T-helper 9 cell (primary cell): ENCODE measurements around the gene SGPP2.
"Not testable (repeated sequence)": the region's sequence is repeated elsewhere in the genome, so short reads cannot be mapped to it uniquely, and the experiment has no call there.

ENCODE experiments used
- DNase-seq: peaks from one replicate; pipeline ENCODE4 v3.0.0-alpha.2; 2020

Gene SGPP2

DNA sequence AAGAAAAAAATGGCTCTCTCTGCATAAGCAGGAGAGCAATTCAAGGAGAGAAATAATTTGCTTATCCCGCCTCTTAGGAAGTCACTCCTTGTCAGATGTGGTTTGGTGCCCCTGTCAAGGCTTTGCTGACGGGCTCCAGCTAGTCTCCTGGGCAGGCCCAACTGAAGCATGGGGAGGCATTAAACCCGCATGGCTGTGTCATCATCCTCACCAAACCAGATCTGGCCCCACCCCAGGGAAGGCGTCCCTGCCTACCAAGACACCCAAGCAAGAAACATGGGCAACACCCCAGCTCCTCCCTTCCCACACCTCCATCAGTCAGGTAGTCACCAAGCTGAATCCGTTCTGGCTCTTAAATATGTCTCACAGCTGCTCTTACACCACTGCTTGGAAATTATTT, 108.0 kb downstream of the SGPP2 start:
- no peak for DNase-seq

DNA sequence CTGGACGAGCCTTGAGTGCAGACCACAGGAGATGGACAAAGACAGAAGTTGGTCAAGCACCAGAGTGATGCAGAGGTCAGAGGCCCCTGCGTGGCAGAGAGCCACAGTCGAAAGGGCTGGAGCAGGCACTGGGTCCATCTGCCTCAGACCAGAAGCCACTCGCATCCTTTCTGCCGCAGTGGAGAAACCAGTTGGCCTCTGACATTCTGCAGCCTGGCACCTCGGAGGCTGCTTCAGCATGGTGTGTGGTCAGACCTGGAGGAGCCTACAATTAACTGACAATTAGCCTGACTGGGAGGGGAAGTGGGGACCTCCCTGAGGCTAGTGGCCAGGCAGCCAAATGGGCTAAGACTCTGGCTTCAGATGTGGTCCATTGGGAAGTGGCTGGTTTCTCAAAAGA, 111.1 kb downstream of the SGPP2 start:
- no peak for DNase-seq

DNA sequence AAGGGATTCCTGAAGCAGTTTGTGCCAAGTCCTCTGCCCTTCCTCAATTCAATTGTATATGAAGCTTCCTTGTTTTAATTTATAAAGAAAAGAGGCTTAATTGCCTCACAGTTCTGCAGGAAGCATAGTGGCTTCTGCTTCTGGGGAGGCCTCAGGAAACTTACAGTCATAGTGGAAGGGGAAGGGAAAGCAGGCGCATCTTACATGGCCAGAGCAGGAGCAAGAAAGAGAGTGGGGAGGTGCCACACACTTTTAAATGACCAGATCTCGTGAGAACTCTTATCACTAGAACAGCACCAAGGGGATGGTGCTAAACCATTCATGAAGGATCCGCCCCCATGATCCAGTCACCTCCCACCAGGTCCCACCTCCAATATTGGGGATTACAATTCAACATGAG, 114.2 kb downstream of the SGPP2 start:
- DNase-seq, result no peak

DNA sequence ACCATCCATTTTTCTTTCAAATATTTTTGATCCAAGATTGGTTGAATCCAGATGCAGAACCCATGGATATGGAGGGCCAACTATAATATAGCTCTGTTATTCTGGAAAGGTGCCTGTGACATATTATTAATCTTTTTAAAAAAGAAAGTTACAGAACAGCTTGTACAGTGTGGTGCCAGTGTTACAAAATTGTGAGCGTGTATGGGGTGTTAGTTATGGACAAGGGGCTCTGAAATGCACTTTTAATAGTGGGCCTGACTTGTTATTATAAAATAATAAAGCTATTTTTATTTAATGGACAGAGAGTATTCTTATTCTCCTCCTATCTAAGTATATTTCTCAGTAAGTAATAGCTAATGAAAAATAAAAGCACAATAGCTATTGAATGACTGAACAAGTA, 120.3 kb downstream of the SGPP2 start:
- no peak for DNase-seq

DNA sequence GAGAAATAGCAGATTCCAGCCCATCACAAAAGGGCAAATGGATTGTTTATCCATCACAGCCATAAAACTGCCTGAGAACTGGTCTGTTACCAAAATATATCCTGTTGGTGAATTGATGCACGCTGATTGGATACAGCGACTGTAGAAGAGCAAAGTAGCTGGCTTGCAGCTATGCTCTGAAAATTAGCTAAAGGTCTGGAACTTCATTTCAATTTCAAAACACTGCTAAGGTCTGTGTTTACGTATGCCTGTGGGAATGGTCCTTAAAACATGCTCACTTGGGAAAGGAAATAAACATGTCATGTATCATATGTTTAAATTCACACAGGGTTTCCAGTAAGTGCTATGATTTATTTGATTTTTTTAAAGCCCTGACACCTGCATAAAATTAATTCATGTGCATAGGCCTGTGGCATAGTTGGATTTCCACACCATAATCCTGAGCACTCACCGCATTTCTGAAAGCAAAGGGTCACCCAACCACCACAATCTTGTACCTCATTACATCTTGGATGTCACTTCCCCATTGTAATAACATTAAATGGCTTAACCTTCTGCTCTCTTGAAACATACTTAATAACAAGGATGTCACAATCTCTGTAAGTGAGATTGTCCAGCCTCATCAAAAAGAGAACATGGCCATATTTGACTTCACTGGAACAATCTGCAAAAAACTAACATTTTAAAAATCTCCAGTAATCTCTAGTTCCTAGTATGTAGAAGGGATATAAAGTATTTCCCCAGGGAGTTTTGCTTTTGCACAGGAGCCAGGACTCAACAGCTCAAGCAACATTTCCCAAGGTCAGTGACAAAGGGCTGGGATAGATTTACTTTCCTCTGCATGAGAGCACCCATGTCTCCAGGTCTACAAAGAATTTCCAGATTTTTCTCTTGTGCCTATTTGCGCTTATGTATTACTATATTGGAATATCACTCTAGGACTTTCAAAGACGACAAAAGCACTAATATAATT, 121.8 kb downstream of the SGPP2 start:
- DNase-seq, result no peak

DNA sequence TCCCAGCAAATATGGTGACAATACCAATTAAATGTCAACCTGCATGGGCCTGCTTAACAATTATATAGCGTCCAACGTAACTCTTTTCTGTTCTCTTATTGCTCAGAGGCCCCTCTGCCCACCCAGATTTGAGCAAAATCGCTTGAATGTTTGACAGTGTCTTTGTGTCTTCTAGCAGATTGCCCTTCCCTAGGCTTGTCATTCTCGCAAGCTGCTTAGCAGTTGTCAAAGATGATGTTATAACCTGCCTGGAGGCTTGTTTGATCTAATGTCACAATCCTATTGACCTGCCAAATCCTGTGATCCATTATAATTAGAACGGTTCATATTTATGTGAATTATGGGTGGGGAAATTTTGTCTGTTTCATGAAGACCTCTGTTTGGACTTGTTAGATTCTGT, 122.7 kb downstream of the SGPP2 start:
- no peak for DNase-seq

DNA sequence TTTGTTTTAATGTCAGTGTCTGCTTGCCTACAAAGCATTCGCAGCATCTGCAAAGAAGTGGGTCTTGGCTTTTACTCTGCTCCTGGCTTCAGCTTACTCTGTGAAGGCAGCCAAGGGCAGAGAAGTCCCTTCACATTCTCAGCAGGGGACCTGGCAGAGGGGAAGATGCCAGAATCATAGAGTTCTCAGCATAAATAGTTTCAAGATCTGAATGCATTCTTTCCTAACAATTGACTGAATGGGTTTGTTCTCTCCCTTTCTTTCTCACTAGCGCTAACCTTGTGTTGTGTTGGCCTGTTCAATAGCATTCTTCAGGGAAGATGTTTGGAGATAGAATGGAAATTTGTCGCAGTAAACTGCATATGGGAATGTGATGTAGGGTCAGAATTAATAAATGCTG, 124.6 kb downstream of the SGPP2 start:
- DNase-seq, result no peak

DNA sequence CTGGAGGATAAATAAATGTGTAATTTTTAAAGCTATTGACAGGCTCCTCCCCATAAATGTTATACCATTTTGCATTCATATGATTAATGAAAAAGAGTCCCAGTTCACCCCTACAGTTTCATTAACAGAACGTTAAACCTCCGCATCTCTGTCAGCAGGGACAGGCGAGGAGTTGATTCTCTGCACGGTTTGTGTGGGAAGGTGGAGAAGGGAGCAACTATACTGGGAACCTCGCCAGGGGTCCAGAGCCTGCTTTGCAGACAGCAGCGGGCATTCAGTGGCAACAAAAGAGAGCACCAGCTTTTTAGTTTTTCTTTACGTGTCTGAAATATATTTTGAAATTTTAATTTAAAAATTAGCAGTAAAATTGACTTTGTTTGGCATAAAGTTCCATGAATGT, 130.2 kb downstream of the SGPP2 start:
- DNase-seq, result no peak

DNA sequence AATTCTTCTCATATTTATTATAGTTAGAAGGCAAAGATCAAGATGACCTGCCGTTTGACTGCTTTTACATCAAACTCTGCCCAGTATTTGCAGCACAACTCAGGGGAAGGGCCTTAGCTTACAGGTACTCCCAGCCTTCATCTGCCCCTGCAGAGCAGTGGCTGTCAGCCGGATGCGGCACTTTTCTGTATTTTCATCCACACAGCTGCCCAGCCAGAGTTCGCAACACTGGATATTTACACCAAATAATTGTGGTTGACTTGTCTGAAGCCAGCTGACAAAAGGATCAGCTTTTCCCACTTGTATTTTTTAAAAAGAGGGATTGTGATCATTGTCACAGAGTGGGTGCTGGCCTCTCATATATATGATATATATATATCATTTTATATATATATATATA, 136.8 kb downstream of the SGPP2 start:
- DNase-seq, result no peak

GRCh38 chr2:222561817-222562645, 137.7 kb downstream of the SGPP2 start:
- DNase-seq, result no peak

GRCh38 chr2:222563106-222563718, 138.9 kb downstream of the SGPP2 start:
- no peak for DNase-seq

DNA sequence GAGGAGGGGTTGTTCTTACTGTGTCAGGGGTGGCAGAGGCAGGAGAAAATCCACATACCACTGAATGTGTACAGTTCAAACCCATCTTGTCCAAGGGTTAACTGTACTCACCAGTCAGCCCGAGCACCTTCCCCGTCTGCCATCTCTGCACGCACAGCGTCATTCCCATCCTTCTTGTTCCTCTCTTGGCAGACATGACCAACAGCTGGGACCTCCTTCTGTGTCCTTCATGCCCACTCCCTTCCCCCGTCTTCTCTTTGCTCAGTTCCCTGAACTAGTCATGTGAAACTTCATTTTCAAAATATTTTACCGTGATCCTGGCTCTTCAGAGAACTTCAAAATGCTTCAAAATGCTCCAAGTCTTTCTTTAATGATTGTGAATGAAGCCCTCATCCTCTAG, 139.6 kb downstream of the SGPP2 start:
- DNase-seq, result no peak

DNA sequence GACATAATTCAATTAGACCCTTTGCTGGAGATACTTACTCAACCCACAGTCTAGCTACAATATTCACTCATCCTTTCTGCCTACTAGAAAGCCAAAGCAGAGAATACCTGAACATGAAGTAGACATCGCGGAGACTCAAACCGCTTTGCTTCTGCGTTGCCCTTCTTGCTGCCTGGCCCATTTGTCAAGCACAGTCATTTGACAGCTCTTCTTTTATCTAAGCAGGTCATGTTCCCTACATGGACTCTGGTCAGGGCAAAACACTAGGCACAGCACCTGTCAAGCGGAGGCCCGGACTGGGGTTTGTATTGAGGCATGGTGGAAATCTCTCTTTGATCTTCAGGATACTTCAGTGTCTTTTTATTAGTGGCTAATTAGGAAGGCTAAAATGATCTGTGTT, 141.9 kb downstream of the SGPP2 start:
- DNase-seq, result no peak

DNA sequence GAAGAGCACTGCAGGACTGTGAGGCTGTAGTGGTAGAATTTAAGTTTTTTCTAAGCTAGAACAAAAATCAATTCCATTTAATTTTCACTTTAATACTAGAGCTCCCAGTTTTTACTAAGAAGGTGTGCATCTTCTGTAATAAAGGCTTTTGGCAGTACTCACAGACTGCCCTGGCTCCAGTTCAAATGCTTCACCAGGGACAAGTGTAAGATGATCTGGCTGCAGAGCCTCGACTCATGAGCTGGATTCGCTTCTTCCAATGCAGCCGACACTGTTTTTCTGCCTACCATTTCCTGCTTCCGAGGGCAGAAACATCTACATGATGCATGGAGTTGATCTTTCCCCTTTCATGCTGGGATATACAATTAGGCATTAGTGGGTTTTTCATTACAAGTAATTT, 144.5 kb downstream of the SGPP2 start:
- DNase-seq, result no peak

DNA sequence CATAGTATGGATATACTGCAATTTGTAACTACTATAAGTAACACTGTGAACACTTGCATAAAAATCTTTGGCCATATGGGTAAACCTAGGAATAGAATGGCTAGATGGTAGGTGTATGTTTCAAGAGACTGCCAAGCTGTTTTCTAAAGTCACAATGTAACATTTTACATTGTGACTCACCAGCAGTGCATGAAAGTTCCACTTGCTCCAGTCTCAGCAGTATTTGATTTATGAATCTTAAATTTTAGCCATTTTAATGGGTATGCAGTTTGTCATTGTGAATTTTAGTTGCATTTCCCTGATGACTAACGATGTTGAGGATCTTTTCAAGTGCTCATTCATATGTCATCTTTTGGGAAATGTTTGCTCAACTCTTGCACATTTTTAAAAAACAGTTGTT, 145.5 kb downstream of the SGPP2 start:
- DNase-seq, result no peak

DNA sequence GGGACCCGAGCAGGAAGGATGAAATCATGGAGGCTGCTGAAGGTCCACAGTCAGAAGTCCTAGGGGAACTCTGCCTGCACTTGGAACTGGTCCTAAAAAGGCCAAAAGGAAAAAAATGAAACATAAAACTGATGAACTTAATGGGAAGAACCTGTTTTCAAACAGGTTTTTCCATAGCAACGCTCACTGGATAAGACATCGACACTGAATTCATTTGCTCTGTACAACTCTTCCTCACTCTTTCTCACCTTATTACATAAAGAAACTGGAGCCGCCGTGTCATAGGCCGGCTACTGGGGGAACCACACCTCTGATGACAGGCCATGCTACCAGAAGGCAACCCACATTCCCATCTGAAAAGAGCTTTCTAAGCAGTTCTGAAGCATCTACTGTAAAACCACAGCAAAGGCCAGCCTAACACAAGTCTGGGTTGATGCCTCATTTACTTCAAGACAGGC, 147.9 kb downstream of the SGPP2 start:
- no peak for DNase-seq

DNA sequence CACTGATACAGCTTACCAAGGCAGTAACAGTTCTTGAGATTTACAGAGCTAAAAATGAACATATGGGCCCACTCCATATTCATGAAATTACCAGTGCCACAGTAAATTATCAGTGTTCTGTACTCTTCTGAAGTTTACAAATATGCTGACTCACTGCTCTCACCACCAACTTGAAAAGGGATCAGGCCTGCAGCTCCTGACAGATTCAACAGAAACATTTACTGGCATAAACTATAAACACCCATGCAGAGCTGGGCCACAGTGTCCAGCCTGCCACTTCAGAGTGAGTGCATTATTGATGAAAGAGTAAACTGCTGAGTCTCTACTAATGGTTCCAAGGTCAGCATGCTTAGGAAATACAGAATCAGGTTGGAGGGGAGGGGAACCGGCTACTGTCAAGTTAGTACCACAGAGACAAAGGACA, 148.4 kb downstream of the SGPP2 start:
- no peak for DNase-seq

DNA sequence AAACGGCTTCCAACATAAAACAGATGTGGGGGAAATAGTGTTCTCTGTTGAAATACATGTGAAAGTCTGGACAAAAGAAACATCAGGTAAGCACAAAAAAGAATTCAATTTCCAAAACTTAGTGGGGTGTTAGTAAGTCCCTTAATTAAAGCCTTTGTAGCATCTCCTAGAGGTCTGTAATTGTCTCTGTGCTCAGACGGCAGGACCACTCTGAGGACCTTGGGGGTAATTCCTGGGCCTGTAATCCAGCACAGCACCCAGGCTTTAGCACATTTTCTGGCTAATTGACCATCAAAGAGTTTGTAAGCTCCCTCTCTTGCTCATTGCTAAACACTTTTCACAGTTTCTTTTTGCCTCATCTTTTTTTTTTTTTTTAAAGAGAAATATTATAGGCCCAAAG, 151.3 kb downstream of the SGPP2 start:
- no peak for DNase-seq

DNA sequence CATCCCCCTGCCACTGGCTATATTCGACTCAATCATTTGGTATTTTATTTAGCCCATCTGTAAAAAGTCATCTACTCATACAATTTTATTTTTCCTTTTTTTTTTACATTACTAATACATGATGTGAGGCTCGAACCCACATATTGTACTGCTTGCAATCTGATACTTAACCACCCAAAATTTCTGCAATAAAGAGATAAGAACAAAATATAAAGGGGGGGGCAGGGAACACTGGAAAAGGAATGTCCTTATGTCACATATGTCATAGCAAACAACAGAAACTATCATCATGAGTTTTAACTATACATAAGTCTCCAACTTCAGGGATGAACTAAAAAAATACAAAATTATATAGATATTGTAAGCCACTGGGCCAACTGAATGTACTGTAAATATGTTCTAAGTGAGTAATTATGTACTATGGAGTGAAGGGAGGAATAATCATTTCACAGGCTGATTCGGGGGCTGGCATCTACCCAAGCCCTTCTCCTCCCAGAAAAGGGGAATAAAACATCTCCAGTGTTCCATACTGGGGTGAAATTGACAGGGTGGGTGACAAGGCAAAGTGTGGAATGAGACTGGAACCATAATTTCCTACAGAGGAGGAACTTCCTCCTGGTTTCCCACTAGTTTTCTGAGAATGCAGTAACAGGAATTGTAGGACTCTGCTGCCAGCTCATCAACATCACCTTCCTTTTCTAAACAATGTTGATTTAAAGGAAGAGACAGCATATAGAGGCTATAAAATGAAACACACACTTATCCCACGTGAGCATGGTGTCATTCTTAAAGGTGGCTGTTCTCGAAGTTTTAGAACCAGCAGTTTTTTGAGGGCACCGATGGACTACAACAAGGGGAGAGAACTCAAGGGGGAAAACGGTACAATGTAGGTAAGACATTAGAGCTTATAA, 152.1 kb downstream of the SGPP2 start:
- DNase-seq, result no peak

- no peak for DNase-seq
Observed at GRCh38 chr2:222577341-222577740, 153.0 kb downstream of the SGPP2 start.

DNA sequence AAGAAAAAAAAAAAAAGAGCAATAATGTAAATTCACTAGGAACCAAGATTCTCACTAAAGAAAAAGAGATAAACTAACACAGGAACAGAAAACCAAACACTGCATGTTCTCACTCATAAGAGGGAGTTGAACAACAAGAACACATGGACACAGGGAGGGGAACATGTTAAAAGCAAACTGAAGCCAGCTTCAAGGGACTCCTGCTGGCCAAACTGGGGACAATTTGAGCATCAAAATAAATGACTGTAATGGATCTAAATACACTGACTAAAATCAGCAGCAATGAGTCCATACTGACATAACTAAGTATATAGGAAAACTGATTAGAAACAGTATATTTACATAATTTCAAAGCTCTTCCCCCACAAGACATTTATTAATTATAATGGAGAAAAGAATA, 158.6 kb downstream of the SGPP2 start:
- DNase-seq, result no peak

GRCh38 chr2:222584589-222584988, 160.2 kb downstream of the SGPP2 start:
- not testable (repeated sequence) for DNase-seq
